OCI-LY1 (cell line): ENCODE results near the gene GALNT2.
A peak's percentile ranks its signal among the peaks of the same experiment; 100 is the strongest.

Experiments used
- H2AFZ ChIP-seq: fragments of 200-600 bp; sonication (generic), shearing (Covaris generic); 2 replicates; pipeline ENCODE4 v1.6.0; 2014; ENCODE audit warnings: antibody characterized with exemption, mild to moderate bottlenecking, low read length
- H3F3A ChIP-seq: fragments of 200-600 bp; sonication (generic), shearing (Covaris generic); 2 replicates; pipeline ENCODE4 v1.6.0; 2014; ENCODE audit warnings: mild to moderate bottlenecking, antibody characterized with exemption, low read length, moderate library complexity; ENCODE audit not compliant: insufficient read depth
- H3K27ac ChIP-seq: fragments of 200-600 bp; sonication (generic); 2 replicates; pipeline ENCODE4 v1.5.1; 2014; ENCODE audit warnings: low read length, mixed run types, mild to moderate bottlenecking, low read depth; ENCODE audit not compliant: poor library complexity, severe bottlenecking
- H3K27me3 ChIP-seq: fragments of 200-600 bp; sonication (generic); 2 replicates; pipeline ENCODE4 v1.6.0; 2014; ENCODE audit warnings: antibody characterized with exemption, mild to moderate bottlenecking, low read length, moderate library complexity; ENCODE audit not compliant: insufficient read depth
- H3K36me3 ChIP-seq: fragments of 200-600 bp; sonication (generic); 2 replicates; pipeline ENCODE4 v1.6.1; 2014; ENCODE audit warnings: mild to moderate bottlenecking, antibody characterized with exemption, low read length, moderate library complexity, mixed read lengths; ENCODE audit not compliant: insufficient read depth
- H3K4me1 ChIP-seq: fragments of 200-600 bp; sonication (generic); 2 replicates; pipeline ENCODE4 v1.5.1; 2014; ENCODE audit warnings: mild to moderate bottlenecking, low read length, moderate library complexity; ENCODE audit not compliant: insufficient read depth, severe bottlenecking
- H3K4me2 ChIP-seq: fragments of 200-600 bp; sonication (generic), shearing (Covaris generic); 2 replicates; pipeline ENCODE4 v1.6.1; 2014; ENCODE audit warnings: low read length
- H3K4me3 ChIP-seq: fragments of 200-600 bp; sonication (generic); 2 replicates; pipeline ENCODE4 v1.5.1; 2014; ENCODE audit warnings: low read length, low read depth, mild to moderate bottlenecking, mixed read lengths; ENCODE audit not compliant: poor library complexity, severe bottlenecking
- H3K79me2 ChIP-seq: fragments of 200-600 bp; shearing (Covaris generic); 2 replicates; pipeline ENCODE4 v1.6.1; 2016; ENCODE audit warnings: mixed run types, low read length, mixed read lengths; ENCODE audit not compliant: insufficient read depth
- H3K9ac ChIP-seq: fragments of 200-600 bp; sonication (generic), shearing (Covaris generic); 2 replicates; pipeline ENCODE4 v1.6.1; 2014; ENCODE audit warnings: mild to moderate bottlenecking, low read length, mixed read lengths
- H3K9me2 ChIP-seq: fragments of 200-600 bp; sonication (generic), shearing (Covaris generic); 2 replicates; pipeline ENCODE4 v1.6.1; 2014; ENCODE audit warnings: low read depth, mild to moderate bottlenecking, low read length, mixed read lengths
- H3K9me3 ChIP-seq: fragments of 200-600 bp; shearing (Covaris generic); 2 replicates; pipeline ENCODE4 v1.6.1; 2014; ENCODE audit warnings: low read length, mixed read lengths
- H4K20me1 ChIP-seq: fragments of 200-600 bp; sonication (generic), shearing (Covaris generic); 2 replicates; pipeline ENCODE4 v1.6.0; 2016; ENCODE audit warnings: mild to moderate bottlenecking, low read length; ENCODE audit not compliant: insufficient read depth
- CTCF ChIP-seq: fragments of 200-600 bp; sonication (generic), shearing (Covaris generic); IDR thresholded peaks from 2 replicates; pipeline ENCODE4 v1.5.1; 2017; ENCODE audit warnings: mild to moderate bottlenecking, antibody characterized with exemption, low read length, moderate library complexity, mixed read lengths
- EZH2 ChIP-seq: fragments of 200-600 bp; sonication (generic), shearing (Covaris generic); IDR thresholded peaks from 2 replicates; pipeline ENCODE4 v1.8.0; 2017; ENCODE audit warnings: borderline replicate concordance, mixed run types, mild to moderate bottlenecking, antibody characterized with exemption, low read length, moderate library complexity, mixed read lengths

The GALNT2 gene

DNA sequence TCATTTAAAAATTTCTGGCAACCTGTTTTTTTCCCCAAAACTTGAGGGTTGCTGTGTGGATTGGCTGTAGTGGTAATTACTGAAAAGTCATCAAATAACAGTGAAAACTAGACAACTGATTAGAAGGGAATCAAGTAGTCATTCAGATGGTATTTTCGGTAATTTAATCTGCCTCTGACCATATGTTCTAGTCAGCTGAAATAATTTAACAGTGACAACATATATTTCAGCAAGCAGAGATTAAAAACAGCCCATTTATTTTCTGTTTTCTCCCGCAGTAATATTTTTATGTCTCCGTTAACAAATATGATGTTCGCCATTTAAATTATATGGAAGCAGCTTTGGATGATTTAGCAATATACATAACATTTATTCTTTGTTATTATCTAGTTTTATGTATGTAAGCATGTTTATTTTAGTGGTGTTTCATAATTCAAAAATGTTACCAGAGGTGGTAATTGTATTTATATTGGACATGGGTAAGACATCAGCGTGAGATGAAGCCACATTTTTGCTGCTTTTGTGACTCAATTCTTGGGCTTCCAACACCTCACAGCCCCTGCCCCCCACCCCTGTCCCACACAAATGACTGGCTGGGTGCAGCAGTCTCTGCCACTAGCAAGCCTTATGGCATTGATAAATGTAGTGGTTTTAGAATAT lies 104.4 kb downstream of the GALNT2 start:
- no peaks in the 10 kb centered on the region for H4K20me1 ChIP-seq
- no peaks in the 10 kb centered on the region for H3K27me3 ChIP-seq
- no peak overlapping the region for H3K4me2 ChIP-seq
- H2AFZ ChIP-seq, result no peak overlapping the region
- no peaks in the 10 kb centered on the region for H3K9me2 ChIP-seq
- H3K9me3 ChIP-seq, result no peaks in the 10 kb centered on the region
- H3K36me3 ChIP-seq, result no peaks in the 10 kb centered on the region
- TF ChIP-seq EZH2 (no peak), CTCF (no peak)
- no peaks in the 10 kb centered on the region for H3F3A ChIP-seq
- H3K9ac ChIP-seq, result no peak overlapping the region
- no peak overlapping the region for H3K27ac ChIP-seq
- no peak overlapping the region for H3K4me3 ChIP-seq
- H3K79me2 ChIP-seq, result peaks cover 36% of the 10 kb centered on the region
- H3K4me1 ChIP-seq, result peaks cover 81% of the 10 kb centered on the region

DNA sequence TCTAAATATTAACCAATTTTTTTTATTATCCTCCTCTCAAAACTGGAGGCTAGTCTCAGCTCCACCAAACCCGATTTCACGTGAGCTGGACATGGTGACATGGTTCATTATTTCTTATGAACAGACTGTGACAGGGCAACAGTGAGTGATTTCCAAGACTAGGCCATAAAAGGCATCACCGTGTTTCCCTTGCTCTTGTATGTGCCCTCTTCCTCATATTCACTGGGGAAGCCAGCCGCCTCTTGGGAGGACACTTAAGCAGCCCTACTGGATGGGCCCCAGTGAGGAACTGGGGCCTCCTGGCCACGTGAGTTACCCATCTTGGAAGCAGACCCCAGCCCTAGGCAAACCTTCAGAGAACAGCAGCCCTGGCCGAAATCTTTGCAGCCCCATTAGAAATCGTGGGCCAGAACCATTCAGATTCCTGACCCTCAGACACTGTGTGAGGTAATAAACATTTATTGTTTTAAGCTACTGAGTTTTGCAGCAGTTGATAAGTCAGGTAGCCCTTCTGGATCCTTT lies 105.0 kb downstream of the GALNT2 start:
- Histone ChIP-seq H3K9ac (no peak overlapping the region), H3K4me2 (no peak overlapping the region), H3K9me2 (no peaks in the 10 kb centered on the region), H3K79me2 (peaks cover 36% of the 10 kb centered on the region), H3K4me1 (peaks cover 80% of the 10 kb centered on the region), H3F3A (no peaks in the 10 kb centered on the region), H3K27ac (no peak overlapping the region), H2AFZ (no peak overlapping the region), H3K4me3 (no peak overlapping the region), H3K36me3 (no peaks in the 10 kb centered on the region), H4K20me1 (no peaks in the 10 kb centered on the region), H3K9me3 (no peaks in the 10 kb centered on the region), H3K27me3 (no peaks in the 10 kb centered on the region)
- TF ChIP-seq EZH2 (no peak), CTCF (no peak)

DNA sequence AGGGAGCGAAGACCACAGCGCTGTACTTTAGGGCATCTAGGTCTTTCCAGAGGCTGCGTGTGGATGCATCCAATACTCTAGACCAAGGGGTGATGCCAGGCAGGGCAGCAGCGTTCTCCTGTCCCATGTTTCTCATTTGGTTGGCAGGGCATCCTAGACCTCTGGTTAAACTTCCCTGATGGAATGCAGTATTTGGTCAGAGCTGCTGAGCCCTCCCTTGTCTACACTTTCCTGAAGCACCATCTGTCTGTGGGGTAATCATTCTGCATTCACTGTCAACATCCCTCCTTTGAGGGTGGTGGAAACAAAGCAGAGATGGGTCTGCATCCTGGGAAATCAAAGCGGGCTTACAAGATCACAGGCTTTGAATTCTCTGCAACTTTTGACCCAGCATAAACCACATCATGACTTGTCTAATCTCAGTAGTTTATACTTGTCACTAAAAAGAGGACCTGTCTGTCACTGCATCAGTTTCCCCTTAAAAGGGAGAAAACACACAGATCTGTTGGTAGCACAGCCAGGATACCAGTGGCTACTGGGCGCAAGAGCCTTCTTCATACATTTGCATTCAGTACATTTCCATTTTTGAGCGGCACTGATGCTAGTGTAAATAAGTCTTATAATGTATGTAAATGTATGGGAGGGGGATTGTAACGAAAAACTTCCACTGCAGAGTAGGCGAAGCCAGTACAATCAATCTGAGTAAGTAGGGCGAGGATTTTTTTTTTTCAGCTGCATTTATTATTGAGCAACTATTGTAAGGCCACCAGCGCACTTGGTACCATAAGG lies 106.3 kb downstream of the GALNT2 start:
- peak overlapping the region; percentile 7 for H3K27ac ChIP-seq
- H3F3A ChIP-seq, result no peaks in the 10 kb centered on the region
- no peak overlapping the region for H3K4me3 ChIP-seq
- H3K9me3 ChIP-seq, result no peaks in the 10 kb centered on the region
- H3K4me2 ChIP-seq, result no peak overlapping the region
- TF ChIP-seq EZH2 (no peak), CTCF (no peak)
- H3K36me3 ChIP-seq, result peaks cover 5% of the 10 kb centered on the region; the same call in 1 of the 2 replicates
- no peak overlapping the region for H2AFZ ChIP-seq
- peaks cover 29% of the 10 kb centered on the region for H3K79me2 ChIP-seq
- peaks cover 67% of the 10 kb centered on the region for H3K4me1 ChIP-seq
- no peak overlapping the region for H3K9ac ChIP-seq
- H3K9me2 ChIP-seq, result no peaks in the 10 kb centered on the region
- H4K20me1 ChIP-seq, result no peaks in the 10 kb centered on the region
- no peaks in the 10 kb centered on the region for H3K27me3 ChIP-seq
